ENCODE measurements around the gene FAS.

DNA sequence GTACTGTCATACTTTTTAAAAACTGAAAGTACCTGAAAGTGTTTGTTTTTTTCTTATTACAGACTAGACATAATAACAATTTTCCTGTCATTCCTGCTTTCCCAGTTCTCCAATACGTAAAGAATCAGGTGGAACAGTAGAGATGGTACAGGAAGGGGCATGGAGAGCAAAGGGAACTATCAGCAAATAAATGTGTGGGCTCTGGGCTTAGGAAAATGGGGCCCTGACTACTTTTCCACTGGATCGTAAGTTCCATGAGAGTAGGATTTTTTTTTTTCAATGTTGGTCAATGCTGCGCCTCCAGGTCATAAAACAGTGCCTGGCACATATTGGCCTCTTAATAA lies 15.2 kb upstream of the FAS start:
- no peak for TF ChIP-seq CTCF (IDR thresholded peaks at IDR 0.05; ENCODE audit: low read depth, low read length)
- no peak for TF ChIP-seq EZH2phosphoT487 (IDR thresholded peaks at IDR 0.05; ENCODE audit: low read depth)
